ENCODE data around the gene FMO5.

GRCh38 chr1:147169171-147169570, 56.0 kb downstream of the FMO5 start:
- TF ChIP-seq ELK1 (IDR thresholded peaks at IDR 0.05; ENCODE audit: low read depth, low read length), result no peak
- TF ChIP-seq NBN (IDR thresholded peaks at IDR 0.05), result no peak
- TF ChIP-seq EGR1 (IDR thresholded peaks at IDR 0.05; ENCODE audit: borderline replicate concordance in 1 of 2, low read depth in 2 of 2, low read length in 2 of 2), result no peak

Data from GM12878 (cell line).